ENCODE measurements around the gene PAQR7. TPM values are rescaled to one million over a fixed set of nuclear protein-coding genes. Genes with fewer than 3 reads are reported as not detected.

PAQR7 gene
- total and polyA plus RNA-seq, 2 experiments from 2014 or later = 4.0 to 5.2 TPM

- Mint-ChIP-seq H3K36me3 (ENCODE audit: low read depth) (peaks cover 54% of the 10 kb centered on the region), H3K4me3 (no peak overlapping the region), H3K27me3 (ENCODE audit: insufficient read depth, low read depth, poor library complexity) (no peaks in the 10 kb centered on the region), H3K4me1 (no peaks in the 10 kb centered on the region), H3K27ac (no peak overlapping the region), H3K9me3 (no peaks in the 10 kb centered on the region)
- Histone ChIP-seq H3K4me1 (ENCODE audit: insufficient read depth) (no peaks in the 10 kb centered on the region), H4K20me1 (replicated peaks; ENCODE audit: insufficient read depth) (peaks cover 17% of the 10 kb centered on the region), H3K9me2 (ENCODE audit: insufficient read depth) (no peaks in the 10 kb centered on the region), H2AFZ (no peak overlapping the region), H3K4me3 (no peak overlapping the region), H3K79me2 (replicated peaks; ENCODE audit: insufficient read depth) (0 out of 2 replicates have a peak, but pooled peaks cover 4% of the 10 kb centered on the region), H3F3A (replicated peaks; ENCODE audit: low read depth) (peaks cover 4% of the 10 kb centered on the region; the same call in 1 of the 2 replicates), H3K36me3 (ENCODE audit: insufficient read depth) (peaks cover 51% of the 10 kb centered on the region), H3K4me2 (no peak overlapping the region), H3K27me3 (ENCODE audit: insufficient read depth) (no peaks in the 10 kb centered on the region), H3K27ac (ENCODE audit: low read depth) (no peak overlapping the region)
- ATAC-seq (no peak), DNase-seq (ENCODE audit: low spot score) (no peak)
- TF ChIP-seq STAT1 (IDR thresholded peaks at IDR 0.05; ENCODE audit: unreplicated experiment) (no peak), CTCF (conservative IDR thresholded peaks at IDR 0.05; ENCODE audit: low read depth in 2 of 2) (no peak), POLR2AphosphoS5 (IDR thresholded peaks at IDR 0.05; ENCODE audit: low read depth) (no peak), ETS1 (IDR thresholded peaks at IDR 0.05) (no peak), NANOG (IDR thresholded peaks at IDR 0.05; ENCODE audit: borderline replicate concordance) (no peak), CREB1 (CRISPR knock-in tag; IDR thresholded peaks at IDR 0.05; ENCODE audit: low read depth) (no peak), EZH2 (IDR thresholded peaks at IDR 0.05; ENCODE audit: low read depth, unreplicated experiment) (no peak), JUNB (IDR thresholded peaks at IDR 0.05; ENCODE audit: unreplicated experiment) (no peak), ZNF462 (CRISPR knock-in tag; IDR thresholded peaks at IDR 0.05) (no peak), ZNF114 (CRISPR knock-in tag; IDR thresholded peaks at IDR 0.05) (no peak), ZNF331 (CRISPR knock-in tag; IDR thresholded peaks at IDR 0.05; ENCODE audit: low read depth) (no peak), EZH2phosphoT487 (IDR thresholded peaks at IDR 0.05; ENCODE audit: unreplicated experiment) (no peak), REST (IDR thresholded peaks at IDR 0.05; ENCODE audit: unreplicated experiment) (no peak)
Measured at GRCh38 chr1:25828491-25828890, 47.0 kb downstream of the PAQR7 start.

Data from GM23338 (cell line).